ENCODE data around the gene CCDC83.
A peak's percentile ranks its signal among the peaks of the same experiment; 100 is the strongest.

Gene CCDC83
- total RNA-seq: 0 reads per million in 3 experiments

DNA sequence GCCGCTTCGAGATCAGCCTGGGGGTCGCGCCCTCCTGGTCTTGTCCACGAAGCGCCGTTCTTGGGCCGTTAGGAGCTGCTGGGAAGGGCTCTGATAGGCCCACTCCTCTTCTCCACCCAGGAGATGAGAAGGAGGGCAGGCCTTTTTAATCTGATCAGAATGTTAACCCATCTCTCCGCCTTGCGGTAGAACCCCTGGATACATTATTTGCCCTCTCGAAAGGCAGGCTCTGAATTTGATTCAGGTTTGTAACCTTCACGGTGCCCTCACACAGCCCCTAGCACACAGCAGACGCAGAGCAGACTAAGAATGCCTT, at the start of gene CCDC83:
TSS of gene CCDC83 (plus strand) at position 43 of the 316 bp plus-strand sequence. CDS start 9,741 bp downstream, outside the sequence.
- no peak for DNase-seq

DNA sequence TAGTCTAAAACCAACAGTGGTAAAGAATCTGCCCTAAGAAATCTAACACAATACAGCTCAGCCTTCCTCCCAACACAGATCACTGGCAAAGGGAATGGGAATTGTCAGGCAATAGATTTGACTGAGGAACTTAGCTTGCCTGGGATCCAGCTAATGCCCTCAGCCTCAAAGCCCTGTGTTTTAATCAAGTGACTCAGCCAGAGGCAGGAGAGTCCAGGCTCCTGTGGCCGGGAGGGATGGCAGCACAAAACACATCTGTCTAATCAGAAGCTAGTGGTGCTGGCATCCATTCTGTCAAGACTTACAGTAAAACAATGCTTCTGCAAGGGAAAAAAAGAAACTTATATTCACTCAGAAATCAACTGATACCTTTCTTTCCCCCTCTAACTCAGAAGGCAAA, 49.8 kb upstream of the CCDC83 start:
- DNase-seq: no peak

GRCh38 chr11:85806016-85806415, 49.2 kb upstream of the CCDC83 start:
- no peak for DNase-seq

GRCh38 chr11:85806876-85807275, 48.3 kb upstream of the CCDC83 start:
- no peak for DNase-seq

DNA sequence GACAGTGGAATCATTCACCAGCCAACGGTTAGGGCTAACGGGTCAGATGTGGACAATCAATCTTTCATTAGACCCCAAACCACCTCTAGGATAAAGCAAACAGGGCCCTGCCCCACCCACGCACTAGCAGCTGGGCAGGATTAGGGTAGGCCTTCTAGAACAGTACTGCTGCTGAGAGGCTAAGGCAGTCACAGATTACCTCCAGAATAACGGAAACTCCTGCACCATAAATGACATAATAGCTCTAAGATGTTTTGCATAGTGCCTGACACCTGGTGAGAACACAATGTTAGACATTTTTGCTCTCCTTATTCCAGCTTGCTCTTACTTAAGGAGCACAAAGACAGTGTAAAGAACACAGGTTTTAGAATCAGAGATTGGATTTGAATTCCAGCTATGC, 46.0 kb upstream of the CCDC83 start:
- no peak for DNase-seq

DNA sequence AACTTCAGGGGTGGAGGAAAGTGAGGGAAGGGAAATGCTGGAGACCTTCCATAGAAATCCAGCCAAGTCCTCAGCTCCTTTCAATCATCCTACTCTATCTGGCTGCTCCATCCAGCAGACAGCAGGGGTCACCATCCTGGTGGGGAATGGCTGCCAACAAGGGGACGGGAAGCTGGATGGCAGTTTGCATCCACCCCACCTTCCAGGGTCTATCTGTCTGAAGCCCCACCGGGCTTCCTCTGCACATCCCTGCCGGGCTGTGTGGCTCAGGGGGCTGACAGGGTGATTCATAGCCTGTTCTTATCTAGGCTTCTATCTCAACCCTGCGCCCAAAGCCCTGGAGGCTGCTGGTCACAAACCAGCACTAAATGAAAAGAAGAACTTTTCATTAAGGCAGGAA, 45.3 kb upstream of the CCDC83 start:
- DNase-seq: no peak

GRCh38 chr11:85810521-85810870, 44.7 kb upstream of the CCDC83 start:
- no peak for DNase-seq

DNA sequence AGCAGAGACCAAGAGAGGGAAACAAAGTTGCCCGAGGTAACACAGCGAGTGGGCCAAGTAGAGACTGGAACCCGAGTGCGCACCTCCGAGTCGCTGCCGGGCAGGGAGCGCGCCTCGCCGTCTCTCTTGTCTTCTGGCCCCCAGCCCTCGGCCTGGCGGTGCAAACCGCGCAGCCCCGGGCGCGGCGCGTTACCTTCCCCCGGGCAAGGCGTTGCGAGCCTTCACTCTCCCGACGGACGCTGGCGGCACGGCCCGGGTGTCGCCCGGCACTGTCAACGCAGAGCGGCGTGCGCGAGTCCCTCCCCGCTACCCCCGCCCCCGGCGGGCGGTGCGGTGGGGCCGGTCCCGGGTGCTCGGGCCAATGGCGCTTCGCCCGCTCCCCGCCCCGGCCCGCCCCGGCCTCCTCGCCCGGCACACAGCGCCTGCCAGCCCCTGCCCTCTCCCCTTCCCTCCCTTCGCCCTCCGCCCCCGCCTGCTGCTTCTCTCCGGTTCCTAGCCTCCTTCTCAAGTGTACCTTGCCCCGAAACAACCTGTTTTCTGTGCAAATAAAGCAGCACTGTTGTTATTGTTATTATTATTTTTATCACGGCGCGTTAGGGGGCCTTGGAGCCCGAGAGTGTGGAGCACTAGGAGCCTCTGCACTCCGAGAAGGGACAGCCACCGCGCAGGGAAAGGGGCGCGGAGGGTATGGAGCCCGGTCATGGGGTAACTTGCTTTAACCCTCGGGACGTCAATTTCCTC, 44.1 kb upstream of the CCDC83 start, which contains the start of gene SYTL2:
TSS of gene SYTL2 (minus strand) at position 271 of the 741 bp plus-strand sequence. CDS start 53,416 bp downstream, outside the sequence.
- peak; percentile 75 for DNase-seq

GRCh38 chr11:85811624-85812023, 43.6 kb upstream of the CCDC83 start:
- no peak for DNase-seq

GRCh38 chr11:85813721-85814120, 41.5 kb upstream of the CCDC83 start:
- no peak for DNase-seq

DNA sequence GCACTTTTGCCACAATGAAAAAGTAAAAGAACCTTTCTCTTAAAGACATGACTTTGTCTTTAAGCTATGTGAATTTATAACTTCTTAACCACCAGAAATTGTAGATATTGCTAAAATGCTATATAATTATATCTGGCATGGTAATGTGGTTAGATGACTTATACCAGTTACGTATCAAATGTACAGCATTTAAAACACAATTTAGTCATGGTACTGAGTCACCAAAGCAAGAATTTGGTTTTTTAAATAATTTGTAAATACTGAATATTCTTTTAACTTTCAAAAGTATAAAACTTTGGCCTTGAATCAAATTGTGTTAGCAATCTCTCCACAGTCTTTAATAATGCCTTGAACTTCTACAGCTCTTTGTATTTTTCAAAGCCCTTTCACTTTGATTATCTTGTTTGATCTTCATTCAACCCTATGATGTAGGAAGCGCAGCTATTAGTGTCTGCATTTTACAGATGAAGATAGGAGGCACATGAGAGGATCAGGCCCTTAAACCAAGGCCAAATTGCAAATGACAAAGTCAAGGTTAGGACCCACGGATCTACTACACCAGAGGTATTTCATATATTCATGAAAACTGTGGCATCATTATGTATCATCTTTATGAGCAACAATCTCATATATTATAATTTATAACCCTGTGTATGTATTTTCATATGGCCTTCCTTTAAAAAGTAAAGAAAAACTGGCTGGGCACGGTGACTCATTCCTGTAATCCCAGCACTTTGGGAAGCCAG, 39.8 kb upstream of the CCDC83 start:
- DNase-seq: no peak

- no peak for DNase-seq
These were observed 35.7 kb upstream of the CCDC83 start for GRCh38 chr11:85819441-85819840.

DNA sequence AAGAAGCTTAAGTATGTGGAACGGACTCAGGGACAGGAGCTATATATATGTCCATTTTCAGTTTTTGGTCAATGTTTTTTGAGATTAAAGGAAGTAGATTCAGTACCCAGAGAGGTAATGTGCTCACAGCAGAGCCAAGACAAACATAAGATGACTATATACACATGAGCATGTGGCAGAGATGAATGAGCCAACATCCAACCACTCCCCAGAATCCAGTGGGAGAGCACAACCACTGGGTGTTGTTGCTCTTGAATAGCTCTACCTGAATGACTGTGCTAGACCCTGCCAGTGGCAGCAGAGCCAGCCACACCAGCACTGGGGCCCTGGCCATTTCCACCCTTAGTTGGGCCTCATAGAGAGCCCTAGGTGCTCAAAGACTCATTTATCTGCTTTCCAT, 33.5 kb upstream of the CCDC83 start:
- no peak for DNase-seq

GRCh38 chr11:85822814-85823213, 32.4 kb upstream of the CCDC83 start:
- DNase-seq: no peak

DNA sequence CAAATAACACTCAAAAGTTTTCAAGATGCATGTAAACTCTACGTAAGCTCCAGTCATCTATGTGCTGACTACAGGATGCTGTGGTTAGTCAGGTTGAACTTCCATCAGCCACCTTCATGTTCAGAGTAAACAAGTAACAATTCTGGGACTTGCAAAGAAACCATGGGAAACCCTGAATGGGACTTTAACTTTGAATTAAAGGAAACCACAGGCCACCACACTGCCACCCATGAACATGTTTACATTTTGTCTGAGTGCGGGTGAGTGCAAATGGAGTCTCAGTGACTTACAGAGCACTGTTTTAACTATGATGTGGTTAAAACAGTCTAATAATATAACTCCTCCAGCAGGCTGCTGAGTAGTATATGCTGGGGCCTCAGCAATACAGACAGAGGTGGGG, 31.4 kb upstream of the CCDC83 start:
- peak; percentile 96 for DNase-seq

DNA sequence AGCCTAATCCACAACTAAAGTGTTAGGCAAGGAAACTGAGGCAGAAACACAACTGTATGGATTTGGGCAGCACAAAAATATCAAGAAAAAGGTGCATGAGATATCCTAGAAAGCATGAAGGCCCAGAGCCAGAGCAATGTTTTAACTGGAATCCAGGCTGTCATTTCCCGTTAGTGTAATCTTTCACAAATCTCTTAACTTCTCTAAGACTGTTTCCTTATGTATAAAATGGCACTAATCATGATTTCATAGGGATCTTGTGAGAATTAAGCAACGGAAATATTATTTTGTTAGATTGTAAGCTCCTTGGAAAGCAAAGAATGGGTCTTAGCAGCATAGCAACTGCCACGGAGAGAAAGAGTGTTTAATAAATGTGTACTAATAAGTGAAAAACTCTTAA, 29.6 kb upstream of the CCDC83 start:
- DNase-seq: no peak

DNA sequence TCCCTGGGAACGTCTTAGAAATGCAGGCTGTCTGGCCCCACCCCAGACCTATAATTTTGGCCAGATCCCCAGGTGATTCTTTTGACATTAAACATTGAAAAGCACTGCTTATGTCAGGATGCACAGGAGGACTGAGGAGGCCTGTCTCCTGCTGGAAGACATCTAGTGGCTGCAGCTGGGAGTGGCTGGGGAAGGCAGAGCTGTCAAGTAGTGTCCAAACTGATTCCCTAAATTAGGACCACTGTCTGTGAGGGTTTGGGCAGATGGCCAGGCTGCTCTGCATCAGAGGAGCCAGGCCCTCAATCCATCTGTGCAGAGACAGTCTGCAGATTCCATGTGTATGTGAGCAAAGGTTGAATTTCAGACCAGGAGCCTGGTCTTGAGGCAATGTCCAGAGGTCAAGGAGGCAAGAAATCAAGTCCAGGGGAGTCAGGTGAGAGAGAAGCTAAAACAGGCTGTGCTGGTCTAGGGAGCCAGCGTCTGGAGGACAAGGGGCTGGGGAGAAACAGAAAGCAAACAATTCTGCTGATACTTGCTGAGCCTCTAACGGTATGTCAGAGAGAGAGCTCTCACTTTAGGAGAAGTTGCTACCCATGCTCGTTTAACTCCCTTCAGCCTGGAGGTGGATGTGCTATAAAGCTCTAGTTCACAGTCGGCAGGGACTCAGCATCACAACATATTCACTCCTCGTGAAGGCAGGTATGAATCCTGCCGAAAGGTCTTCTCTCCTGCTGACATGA, 28.9 kb upstream of the CCDC83 start:
- DNase-seq: peak; percentile 12

DNA sequence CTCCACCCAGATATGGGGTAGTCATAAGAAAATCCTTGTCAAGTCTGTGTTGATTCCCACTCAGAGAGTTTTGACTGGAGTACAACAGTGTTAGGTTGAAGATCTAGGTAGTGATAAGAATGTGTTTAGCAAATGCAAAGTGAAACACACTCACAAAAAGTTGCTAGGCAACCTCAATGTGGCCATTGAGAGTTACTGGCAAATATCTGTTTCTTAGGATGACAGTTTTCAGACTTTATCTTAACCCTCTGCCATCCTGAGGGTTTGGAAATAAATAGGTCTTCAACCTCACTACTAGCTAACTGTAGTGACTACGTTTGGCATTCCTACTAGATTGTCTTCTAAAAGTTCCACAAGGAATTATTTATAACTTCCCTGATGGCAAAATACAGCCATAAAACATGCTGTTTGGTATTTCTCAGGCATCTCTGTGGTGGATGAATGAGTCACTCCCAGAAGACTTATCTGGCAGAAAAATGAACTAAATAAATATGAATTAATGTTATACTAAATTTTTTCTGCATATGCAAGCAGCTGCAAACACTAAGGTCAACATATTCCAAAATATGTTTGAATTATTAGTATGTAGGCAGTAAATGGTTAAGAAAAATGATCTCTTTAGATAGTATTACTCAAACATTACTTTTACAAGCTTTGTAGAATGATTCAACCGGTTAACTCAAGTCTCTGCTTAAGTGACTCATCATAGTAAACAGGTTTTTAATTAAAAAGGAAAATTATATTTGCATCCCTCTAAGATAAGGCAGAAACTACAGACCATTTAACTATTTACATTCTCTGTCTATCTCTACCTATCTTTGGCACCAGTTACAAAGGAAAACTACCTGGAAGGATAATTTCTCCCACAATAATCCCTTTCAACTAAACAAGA, 27.2 kb upstream of the CCDC83 start:
- peak; percentile 72 for DNase-seq

DNA sequence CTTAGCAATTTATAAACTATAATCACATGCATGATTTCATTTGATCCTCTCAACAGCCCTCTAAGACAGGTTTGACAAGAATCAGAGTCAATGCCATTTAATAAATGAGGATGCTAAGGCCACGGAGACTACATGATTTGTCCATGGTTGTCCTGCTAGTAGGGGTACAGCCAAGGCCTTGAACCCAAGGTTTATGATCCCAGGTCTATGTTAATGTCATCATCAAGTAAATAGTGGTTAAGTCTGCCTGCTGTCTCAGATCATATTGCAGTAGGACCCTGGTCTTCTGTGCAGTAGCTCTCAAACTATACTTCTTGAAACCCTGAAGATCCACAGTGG, 26.6 kb upstream of the CCDC83 start:
- DNase-seq: no peak

DNA sequence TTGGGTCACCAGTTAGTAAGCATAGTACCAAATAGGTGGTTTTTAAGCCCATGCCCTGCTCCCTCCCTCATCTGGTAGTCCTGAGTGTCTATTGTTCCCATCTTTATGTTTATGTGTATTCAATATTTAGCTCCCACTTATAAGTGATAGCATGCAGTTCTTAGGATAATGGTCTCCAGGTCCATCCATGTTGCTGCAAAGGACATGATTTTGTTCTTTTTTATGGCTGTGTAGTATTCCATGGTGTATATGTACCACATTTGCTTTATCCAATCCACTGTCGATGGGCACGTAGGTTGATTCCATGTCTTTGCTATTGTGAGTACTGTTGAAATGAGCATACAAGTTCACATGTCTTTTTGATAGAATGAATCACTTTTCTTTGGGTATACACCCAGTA, 26.0 kb upstream of the CCDC83 start:
- no peak for DNase-seq

DNA sequence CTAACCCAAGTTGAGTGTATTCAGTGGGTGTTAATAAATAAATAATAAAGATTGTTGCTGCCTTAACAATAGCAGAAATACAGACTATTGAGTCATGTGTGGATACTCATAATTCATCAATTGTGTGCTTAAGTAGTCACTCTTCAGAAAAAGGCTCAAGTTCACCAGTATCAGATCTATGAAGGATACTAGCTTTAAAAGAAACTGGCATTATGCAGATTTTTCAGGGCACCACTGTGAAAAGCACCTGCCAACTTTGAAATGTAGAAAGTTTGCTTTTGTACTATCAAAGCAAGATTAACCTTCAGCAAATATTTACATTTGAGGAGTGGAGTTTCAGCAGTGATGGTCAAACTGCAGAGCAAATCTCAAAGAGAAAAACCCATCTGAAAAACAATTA, 24.1 kb upstream of the CCDC83 start:
- no peak for DNase-seq

GRCh38 chr11:85835263-85835662, 19.9 kb upstream of the CCDC83 start:
- no peak for DNase-seq

- no peak for DNase-seq
These were observed 19.5 kb upstream of the CCDC83 start for GRCh38 chr11:85835729-85836128.
